GM19238 (cell line): ENCODE results near the gene CDH4.

Source experiments
- DNase-seq: peaks from one replicate; pipeline ENCODE4 v3.0.0; 2011; ENCODE audit warnings: low spot score; ENCODE audit not compliant: insufficient read length

Gene CDH4

GRCh38 chr20:61487346-61487996 lies 235.4 kb downstream of the CDH4 start:
- no peak for DNase-seq

- no peak for DNase-seq
Observed at GRCh38 chr20:61487997-61488371, 235.9 kb downstream of the CDH4 start.

GRCh38 chr20:61490721-61491120 lies 238.7 kb downstream of the CDH4 start:
- DNase-seq = no peak

- no peak for DNase-seq
Observed at GRCh38 chr20:61492065-61492464, 240.0 kb downstream of the CDH4 start.

- no peak for DNase-seq
Observed at GRCh38 chr20:61493798-61494305, 241.8 kb downstream of the CDH4 start.

- no peak for DNase-seq
Observed at GRCh38 chr20:61494763-61495575, 242.9 kb downstream of the CDH4 start.

GRCh38 chr20:61497029-61497627 lies 245.1 kb downstream of the CDH4 start:
- no peak for DNase-seq

- no peak for DNase-seq
Observed at GRCh38 chr20:61499859-61500554, 247.9 kb downstream of the CDH4 start.

GRCh38 chr20:61500791-61501321 lies 248.8 kb downstream of the CDH4 start:
- no peak for DNase-seq

- DNase-seq = no peak
Observed at GRCh38 chr20:61502433-61502832, 250.4 kb downstream of the CDH4 start.

- no peak for DNase-seq
Observed at GRCh38 chr20:61503106-61503505, 251.0 kb downstream of the CDH4 start.

- no peak for DNase-seq
Observed at GRCh38 chr20:61505508-61505907, 253.4 kb downstream of the CDH4 start.

GRCh38 chr20:61507778-61508177 lies 255.7 kb downstream of the CDH4 start:
- DNase-seq = no peak

GRCh38 chr20:61508301-61509096 lies 256.4 kb downstream of the CDH4 start:
- no peak for DNase-seq

GRCh38 chr20:61510778-61511330 lies 258.8 kb downstream of the CDH4 start:
- DNase-seq = no peak

- DNase-seq = no peak
Observed at GRCh38 chr20:61512475-61512874, 260.4 kb downstream of the CDH4 start.

- no peak for DNase-seq
Observed at GRCh38 chr20:61513124-61514017, 261.3 kb downstream of the CDH4 start.

- DNase-seq = no peak
Observed at GRCh38 chr20:61514018-61514365, 261.9 kb downstream of the CDH4 start.

- no peak for DNase-seq
Observed at GRCh38 chr20:61514396-61514795, 262.3 kb downstream of the CDH4 start.
